ENCODE results near the gene RIPOR3.
"Not testable (repeated sequence)": the region's sequence is repeated elsewhere in the genome, so short reads cannot be mapped to it uniquely, and the experiment has no call there.

Gene RIPOR3

GRCh38 chr20:50704971-50705370, 13.6 kb upstream of the RIPOR3 start:
- DNase-seq (ENCODE audit: low read depth in 2 of 2): no peak

GRCh38 chr20:50704514-50704913, 13.2 kb upstream of the RIPOR3 start:
- no peak for DNase-seq (ENCODE audit: low read depth in 2 of 2)

GRCh38 chr20:50703651-50704438, 12.5 kb upstream of the RIPOR3 start:
- not testable (repeated sequence) for DNase-seq (ENCODE audit: low read depth in 2 of 2)

GRCh38 chr20:50701041-50701963, 10.0 kb upstream of the RIPOR3 start:
- no peak for DNase-seq (ENCODE audit: low read depth in 2 of 2)

- DNase-seq (ENCODE audit: low read depth in 2 of 2): no peak
Measured at GRCh38 chr20:50699688-50700087, 8.3 kb upstream of the RIPOR3 start.

GRCh38 chr20:50698255-50698654, 6.9 kb upstream of the RIPOR3 start:
- not testable (repeated sequence) for DNase-seq (ENCODE audit: low read depth in 2 of 2)

- no peak for DNase-seq (ENCODE audit: low read depth in 2 of 2)
Measured at GRCh38 chr20:50695135-50695872, 4.0 kb upstream of the RIPOR3 start.

- DNase-seq (ENCODE audit: low read depth in 2 of 2): no peak
Measured at GRCh38 chr20:50694379-50695134, 3.2 kb upstream of the RIPOR3 start.

- no peak for DNase-seq (ENCODE audit: low read depth in 2 of 2)
Measured at GRCh38 chr20:50693001-50693400, 1.7 kb upstream of the RIPOR3 start.

- no peak for DNase-seq (ENCODE audit: low read depth in 2 of 2)
Measured at GRCh38 chr20:50692552-50692933, 1.2 kb upstream of the RIPOR3 start.

GRCh38 chr20:50691573-50692551, 520 bp upstream of the RIPOR3 start:
- no peak for DNase-seq (ENCODE audit: low read depth in 2 of 2)

- DNase-seq (ENCODE audit: low read depth in 2 of 2): no peak
Measured at GRCh38 chr20:50689864-50690649, 1.3 kb downstream of the RIPOR3 start.

GRCh38 chr20:50688256-50688975, 2.9 kb downstream of the RIPOR3 start:
- DNase-seq (ENCODE audit: low read depth in 2 of 2): no peak

- DNase-seq (ENCODE audit: low read depth in 2 of 2): no peak
Measured at GRCh38 chr20:50686821-50687220, 4.5 kb downstream of the RIPOR3 start.

- DNase-seq (ENCODE audit: low read depth in 2 of 2): no peak
Measured at GRCh38 chr20:50683570-50683969, 7.8 kb downstream of the RIPOR3 start.

- DNase-seq (ENCODE audit: low read depth in 2 of 2): no peak
Measured at GRCh38 chr20:50682947-50683530, 8.3 kb downstream of the RIPOR3 start.

GRCh38 chr20:50682065-50682464, 9.3 kb downstream of the RIPOR3 start:
- no peak for DNase-seq (ENCODE audit: low read depth in 2 of 2)

GRCh38 chr20:50681359-50682064, 9.8 kb downstream of the RIPOR3 start:
- no peak for DNase-seq (ENCODE audit: low read depth in 2 of 2)
